ENCODE data around the gene TGFBI.

Gene TGFBI

GRCh38 chr5:136098176-136098575 lies 69.4 kb downstream of the TGFBI start:
- no peak for DNase-seq

- DNase-seq: no peak
Observed at GRCh38 chr5:136099870-136100269, 71.1 kb downstream of the TGFBI start.

DNA sequence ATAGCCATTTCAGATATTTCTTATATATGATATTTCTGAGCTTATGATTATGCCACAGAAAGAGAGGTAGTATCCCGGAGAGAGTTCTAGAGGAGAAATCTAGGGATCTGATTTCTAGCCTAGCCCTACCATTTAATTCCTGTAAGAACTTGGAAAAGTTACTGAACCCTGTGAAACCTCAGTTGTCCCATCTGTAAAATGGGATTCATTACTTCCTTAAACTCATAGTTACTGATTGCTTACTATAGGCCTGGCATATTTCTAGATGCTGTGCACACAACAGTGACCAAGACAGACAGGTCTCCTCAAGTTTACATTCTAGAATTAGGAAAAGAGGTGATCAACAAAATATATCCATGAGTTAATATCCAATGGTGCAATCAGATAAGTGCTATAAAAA lies 73.1 kb downstream of the TGFBI start:
- no peak for DNase-seq

DNA sequence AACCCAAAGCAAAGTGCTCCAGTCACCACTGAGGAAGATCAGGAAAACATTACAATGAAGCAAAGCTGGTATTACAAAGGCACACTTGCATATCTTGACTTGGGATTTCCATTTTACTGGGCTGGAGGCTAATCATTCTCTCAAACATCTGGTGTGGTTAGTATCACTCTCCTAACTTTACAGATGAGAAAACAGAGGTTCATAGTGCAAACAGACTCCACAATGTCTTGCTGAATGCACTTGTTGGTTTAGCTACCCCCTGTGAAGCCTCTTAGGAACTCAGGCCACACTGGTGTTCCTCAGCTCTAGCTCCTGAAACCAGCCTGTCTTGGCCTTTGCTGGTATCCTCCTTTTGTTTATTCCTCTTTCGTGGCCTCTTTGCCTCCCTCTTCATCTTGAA lies 74.3 kb downstream of the TGFBI start:
- DNase-seq: no peak

- no peak for DNase-seq
Observed at GRCh38 chr5:136104306-136104965, 75.6 kb downstream of the TGFBI start.

- no peak for DNase-seq
Observed at GRCh38 chr5:136106351-136107031, 77.7 kb downstream of the TGFBI start.

DNA sequence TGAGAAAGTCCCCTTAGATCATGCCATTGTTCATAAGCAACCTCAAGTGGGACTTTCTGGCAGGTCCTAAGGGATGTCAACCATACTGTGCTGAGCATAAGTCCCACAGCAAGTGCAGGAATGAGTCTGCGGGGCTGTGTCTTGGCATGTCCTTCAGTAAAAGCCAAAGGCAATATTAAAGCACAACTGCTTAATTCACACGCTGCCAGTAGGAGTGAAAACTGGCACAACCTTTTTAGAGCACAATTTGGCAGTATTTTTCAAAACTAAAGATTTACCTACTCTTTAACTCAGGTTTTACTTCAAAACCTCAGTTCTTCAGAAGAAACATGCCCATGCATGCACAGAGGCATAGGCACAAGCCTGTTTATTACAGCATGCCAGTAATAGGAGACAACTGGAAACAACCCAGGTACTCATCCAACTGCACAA lies 79.4 kb downstream of the TGFBI start:
- DNase-seq: no peak

DNA sequence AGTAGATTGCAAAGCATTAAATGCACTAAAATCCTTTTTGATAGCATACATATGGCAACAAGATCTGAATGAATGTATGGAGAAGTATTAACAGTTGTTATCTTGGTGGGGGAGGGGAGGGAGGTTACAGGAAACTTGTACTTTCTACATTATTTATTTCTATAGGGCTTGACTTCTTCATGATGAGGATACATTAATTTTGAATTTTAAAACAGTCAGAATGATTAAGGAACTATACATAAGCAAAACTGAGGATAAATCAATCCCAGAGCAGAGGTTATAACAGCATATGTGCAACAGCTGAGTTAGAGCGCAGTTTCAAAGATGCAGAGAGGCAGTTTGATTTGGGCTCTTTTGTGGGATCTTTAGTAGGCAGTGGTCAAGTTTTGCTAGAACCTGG lies 80.0 kb downstream of the TGFBI start:
- DNase-seq: no peak

- no peak for DNase-seq
Observed at GRCh38 chr5:136109453-136110135, 80.8 kb downstream of the TGFBI start.

Measured in inflammatory macrophage treated with lipopolysaccharide for 1 hour (primary cell).